CD14-positive monocyte (primary cell): ENCODE results near the gene SLC10A4. TPM values are rescaled to one million over a fixed set of nuclear protein-coding genes. Genes with fewer than 3 reads are reported as not detected.

ENCODE experiments used
- DNase-seq, 3 donors: peaks; one replicate each; pipeline ENCODE4 v3.0.0-alpha.2; 2011 to 2022
- H2AFZ ChIP-seq: 2 replicates; pipeline ENCODE4 v1.6.0; 2012; ENCODE audit warnings: mild to moderate bottlenecking, low read depth, low read length, inconsistent platforms; ENCODE audit not compliant: insufficient read depth, poor library complexity, severe bottlenecking
- H3K27ac ChIP-seq, 2 donors: 1 replicate in 1 of 2; 2 replicates in 1 of 2; pipeline ENCODE4 v1.5.1; 2012 to 2013; ENCODE audit warnings: low read length in 2 of 2, control low read depth in 1 of 2, inconsistent platforms in 1 of 2, low read depth in 1 of 2, mild to moderate bottlenecking in 1 of 2
- H3K27me3 ChIP-seq, 2 donors: one replicate each; pipeline versions ENCODE4 v1.6.0 to v1.6.1; 2011 to 2013; ENCODE audit warnings: low read length in 2 of 2; ENCODE audit not compliant: control insufficient read depth in 2 of 2, insufficient read depth in 2 of 2
- H3K36me3 ChIP-seq, 2 donors: replicated peaks in 1 of 2; 1 replicate in 1 of 2; 2 replicates in 1 of 2; pipeline versions ENCODE4 v1.5.1 to v1.6.1; 2012 to 2013; ENCODE audit warnings: low read length in 2 of 2, control low read depth in 1 of 2, inconsistent platforms in 1 of 2, mild to moderate bottlenecking in 1 of 2; ENCODE audit not compliant: insufficient read depth in 2 of 2, control insufficient read depth in 1 of 2
- H3K4me1 ChIP-seq, 2 donors: 1 replicate in 1 of 2; 2 replicates in 1 of 2; pipeline versions ENCODE4 v1.5.1 to v1.6.1; 2012 to 2013; ENCODE audit warnings: low read length in 2 of 2, control low read depth in 1 of 2, inconsistent platforms in 1 of 2, mild to moderate bottlenecking in 1 of 2, moderate library complexity in 1 of 2; ENCODE audit not compliant: insufficient read depth in 2 of 2, control insufficient read depth in 1 of 2
- H3K4me2 ChIP-seq: replicated peaks from 2 replicates; pipeline ENCODE3; 2012; ENCODE audit warnings: low read length, moderate library complexity, mild to moderate bottlenecking; ENCODE audit not compliant: poor library complexity, severe bottlenecking; ENCODE audit errors: extremely low read depth
- H3K4me3 ChIP-seq, 3 experiments: fragments of 200-600 bp in 1 of 3; sonication (generic) in 1 of 3; replicated peaks in 1 of 3; 1 replicate in 2 of 3; 2 replicates in 1 of 3; pipeline ENCODE4 v1.5.1; 2011 to 2013; ENCODE audit warnings: low read length in 3 of 3, mild to moderate bottlenecking in 3 of 3, control low read depth in 2 of 3, low read depth in 2 of 3, inconsistent platforms in 1 of 3, moderate library complexity in 1 of 3
- H3K79me2 ChIP-seq: 2 replicates; pipeline ENCODE4 v1.6.0; 2012; ENCODE audit warnings: mild to moderate bottlenecking, control low read depth, inconsistent platforms, low read length, moderate library complexity; ENCODE audit not compliant: insufficient read depth
- H3K9ac ChIP-seq: 2 replicates; pipeline ENCODE4 v1.6.0; 2017; ENCODE audit warnings: low read length, mild to moderate bottlenecking; ENCODE audit not compliant: insufficient read depth, poor library complexity, severe bottlenecking
- H3K9me3 ChIP-seq, 2 donors: replicated peaks in 1 of 2; 1 replicate in 1 of 2; 2 replicates in 1 of 2; pipeline versions ENCODE4 v1.5.1 to v1.6.1; 2012 to 2013; ENCODE audit warnings: low read length in 2 of 2, control low read depth in 1 of 2; ENCODE audit not compliant: control insufficient read depth in 1 of 2, insufficient read depth in 1 of 2
- H4K20me1 ChIP-seq: 2 replicates; pipeline ENCODE4 v1.6.0; 2012; ENCODE audit warnings: mild to moderate bottlenecking, low read length, control low read depth, moderate library complexity; ENCODE audit not compliant: insufficient read depth
- H3K27ac Mint-ChIP-seq, 7 donors: one replicate each; pipeline ENCODE4 v1.8.0; 2020; ENCODE audit warnings: mild to moderate bottlenecking in 7 of 7, mixed read lengths in 7 of 7, moderate library complexity in 6 of 7, inconsistent platforms in 2 of 7
- H3K27me3 Mint-ChIP-seq, 3 donors: one replicate each; pipeline ENCODE4 v1.8.0; 2021 to 2022; ENCODE audit warnings: low read depth in 3 of 3, mild to moderate bottlenecking in 3 of 3, mixed read lengths in 3 of 3, moderate library complexity in 3 of 3, inconsistent platforms in 1 of 3
- H3K36me3 Mint-ChIP-seq, 2 donors: one replicate each; pipeline ENCODE4 v1.8.0; 2020; ENCODE audit warnings: mixed read lengths in 2 of 2, inconsistent platforms in 1 of 2, mild to moderate bottlenecking in 1 of 2
- H3K4me1 Mint-ChIP-seq: one replicate; pipeline ENCODE4 v1.8.0; 2020; ENCODE audit warnings: mild to moderate bottlenecking, mixed read lengths
- H3K4me3 Mint-ChIP-seq, 2 donors: one replicate each; pipeline ENCODE4 v1.8.0; 2020; ENCODE audit warnings: mild to moderate bottlenecking in 2 of 2, mixed read lengths in 2 of 2, moderate library complexity in 1 of 2
- H3K9me3 Mint-ChIP-seq, 7 donors: one replicate each; pipeline ENCODE4 v1.8.0; 2020 to 2022; ENCODE audit warnings: mixed read lengths in 7 of 7, mild to moderate bottlenecking in 6 of 7, moderate library complexity in 6 of 7, inconsistent platforms in 2 of 7
- WGBS: methylation state at CpG from one replicate; pipeline ENCODE4 v1.1.5; 2013; ENCODE audit warnings: missing lambda C conversion rate; ENCODE audit not compliant: insufficient coverage; 5-methylcytosine and 5-hydroxymethylcytosine counted together
- intact Hi-C, 2 donors: fragments of 100-400 bp; cut with micrococcal nuclease; formaldehyde crosslinking; loops; one replicate each; pipeline versions ENCODE4 v1.15.0 to v1.15.1; 2023
- polyA plus RNA-seq, 3 donors: library from polyadenylated mRNA; depleted of rRNA in 1 of 3; unstranded in 2 of 3; stranded (reverse) in 1 of 3; fragments of 300-500 nt in 2 of 3; fragments of >200 nt in 1 of 3; fragmentation: Illumina TruSeq in 2 of 3; gene quantifications; 1 replicate in 2 of 3; 2 replicates in 1 of 3; pipeline ENCODE4 v1.2.3, GENCODE V29; 2012 to 2021
- TF ChIP-seq, protein P1 (sequence below): fragments of 200-600 bp; IDR thresholded peaks from one replicate; pipeline ENCODE4 v1.8.0; 2022; ENCODE audit warnings: antibody characterized with exemption, mild to moderate bottlenecking

Gene SLC10A4
- polyA plus RNA-seq, 3 donors = not detected

- intact Hi-C loops = no loop called here
- H3K4me1 Mint-ChIP-seq = peaks cover 24% of the 10 kb centered on the region
- H3K36me3 ChIP-seq = no peaks in the 10 kb centered on the region
- peaks cover 50 to 58% (median 55%) of the 10 kb centered on the region in 3 donors for H3K27me3 Mint-ChIP-seq
- H3K9ac ChIP-seq = no peak overlapping the region
- WGBS = no CpG with 5 or more reads among the region's 1 CpG
- H3K79me2 ChIP-seq = no peaks in the 10 kb centered on the region
- no peak overlapping the region for H3K4me2 ChIP-seq
- peaks cover 7 to 15% of the 10 kb centered on the region in 2 donors for H3K36me3 Mint-ChIP-seq
- H3K9me3 Mint-ChIP-seq = peaks cover 0 to 20% (median 12%) of the 10 kb centered on the region in 7 donors
- H3K27ac Mint-ChIP-seq = no peak overlapping the region
- peaks cover 0 to 26% of the 10 kb centered on the region in 2 donors for H3K9me3 ChIP-seq
- peaks cover 52 to 63% of the 10 kb centered on the region in 2 donors for H3K27me3 ChIP-seq
- no peak overlapping the region for H3K4me3 ChIP-seq
- peak overlapping the region in 1 of 2 donors; percentile 70 for H3K4me3 Mint-ChIP-seq
- TF ChIP-seq, protein P1, sequence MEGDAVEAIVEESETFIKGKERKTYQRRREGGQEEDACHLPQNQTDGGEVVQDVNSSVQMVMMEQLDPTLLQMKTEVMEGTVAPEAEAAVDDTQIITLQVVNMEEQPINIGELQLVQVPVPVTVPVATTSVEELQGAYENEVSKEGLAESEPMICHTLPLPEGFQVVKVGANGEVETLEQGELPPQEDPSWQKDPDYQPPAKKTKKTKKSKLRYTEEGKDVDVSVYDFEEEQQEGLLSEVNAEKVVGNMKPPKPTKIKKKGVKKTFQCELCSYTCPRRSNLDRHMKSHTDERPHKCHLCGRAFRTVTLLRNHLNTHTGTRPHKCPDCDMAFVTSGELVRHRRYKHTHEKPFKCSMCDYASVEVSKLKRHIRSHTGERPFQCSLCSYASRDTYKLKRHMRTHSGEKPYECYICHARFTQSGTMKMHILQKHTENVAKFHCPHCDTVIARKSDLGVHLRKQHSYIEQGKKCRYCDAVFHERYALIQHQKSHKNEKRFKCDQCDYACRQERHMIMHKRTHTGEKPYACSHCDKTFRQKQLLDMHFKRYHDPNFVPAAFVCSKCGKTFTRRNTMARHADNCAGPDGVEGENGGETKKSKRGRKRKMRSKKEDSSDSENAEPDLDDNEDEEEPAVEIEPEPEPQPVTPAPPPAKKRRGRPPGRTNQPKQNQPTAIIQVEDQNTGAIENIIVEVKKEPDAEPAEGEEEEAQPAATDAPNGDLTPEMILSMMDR = no peak
- H2AFZ ChIP-seq = no peak overlapping the region
- peaks cover 10 to 14% of the 10 kb centered on the region in 2 donors for H3K4me1 ChIP-seq
- no peak for DNase-seq
- no peak overlapping the region for H3K27ac ChIP-seq
- no peaks in the 10 kb centered on the region for H4K20me1 ChIP-seq
These were observed 1.6 kb upstream of the SLC10A4 start for GRCh38 chr4:48481581-48481980.

- H3K79me2 ChIP-seq = no peaks in the 10 kb centered on the region
- H3K27me3 Mint-ChIP-seq = peaks cover 74 to 76% (median 75%) of the 10 kb centered on the region in 3 donors
- H3K27me3 ChIP-seq = peaks cover 74 to 86% of the 10 kb centered on the region in 2 donors
- H3K4me3 Mint-ChIP-seq = peak overlapping the region; percentile 76 to 93
- H3K4me1 Mint-ChIP-seq = peaks cover 20% of the 10 kb centered on the region
- H3K27ac ChIP-seq = no peak overlapping the region
- peak overlapping the region in 1 of 3 experiments; percentile 63 for H3K4me3 ChIP-seq
- H3K9me3 Mint-ChIP-seq = peaks cover 0 to 23% (median 14%) of the 10 kb centered on the region in 7 donors
- peak overlapping the region; percentile 72 for H3K4me2 ChIP-seq
- H4K20me1 ChIP-seq = no peaks in the 10 kb centered on the region
- TF ChIP-seq, protein P1 = no peak
- no peak overlapping the region for H3K9ac ChIP-seq
- H3K36me3 Mint-ChIP-seq = peaks cover 7 to 15% of the 10 kb centered on the region in 2 donors
- peaks cover 0 to 26% of the 10 kb centered on the region in 2 donors for H3K9me3 ChIP-seq
- H3K36me3 ChIP-seq = no peaks in the 10 kb centered on the region
- H2AFZ ChIP-seq = peak overlapping the region; percentile 63
- 12% methylated on average over 66 of the region's 66 CpGs for WGBS
- H3K4me1 ChIP-seq = peaks cover 10 to 14% of the 10 kb centered on the region in 2 donors
- H3K27ac Mint-ChIP-seq = no peak overlapping the region
- intact Hi-C loops = no loop called here
- DNase-seq = peak in 2 of 3 donors; percentile 7 to 23
These were observed 792 bp downstream of the SLC10A4 start for GRCh38 chr4:48483777-48484493.
